ENCODE measurements around the gene RAD18.

The RAD18 gene

GRCh38 chr3:8962226-8962861, 928 bp downstream of the RAD18 start:
- DNase-seq = no peak

GRCh38 chr3:8959668-8960067, 3.6 kb downstream of the RAD18 start:
- no peak for DNase-seq

GRCh38 chr3:8954938-8955763, 8.1 kb downstream of the RAD18 start:
- no peak for DNase-seq

- DNase-seq = no peak
Measured at GRCh38 chr3:8953313-8953712, 10.0 kb downstream of the RAD18 start.

GRCh38 chr3:8952130-8952529, 11.1 kb downstream of the RAD18 start:
- DNase-seq = no peak

- no peak for DNase-seq
Measured at GRCh38 chr3:8945890-8946600, 17.2 kb downstream of the RAD18 start.

- no peak for DNase-seq
Measured at GRCh38 chr3:8942746-8943488, 20.4 kb downstream of the RAD18 start.

GRCh38 chr3:8942115-8942514, 21.2 kb downstream of the RAD18 start:
- DNase-seq = no peak

- DNase-seq = no peak
Measured at GRCh38 chr3:8938021-8938420, 25.3 kb downstream of the RAD18 start.

GRCh38 chr3:8937064-8938020, 25.9 kb downstream of the RAD18 start:
- DNase-seq = no peak

GRCh38 chr3:8932507-8932906, 30.8 kb downstream of the RAD18 start:
- no peak for DNase-seq

GRCh38 chr3:8931342-8931741, 31.9 kb downstream of the RAD18 start:
- no peak for DNase-seq

- no peak for DNase-seq
Measured at GRCh38 chr3:8929860-8930259, 33.4 kb downstream of the RAD18 start.

- DNase-seq = no peak
Measured at GRCh38 chr3:8914491-8914890, 48.8 kb downstream of the RAD18 start.

- DNase-seq = no peak
Measured at GRCh38 chr3:8911781-8912180, 51.5 kb downstream of the RAD18 start.

- no peak for DNase-seq
Measured at GRCh38 chr3:8909160-8909559, 54.1 kb downstream of the RAD18 start.

- no peak for DNase-seq
Measured at GRCh38 chr3:8903191-8903590, 60.1 kb downstream of the RAD18 start.

GRCh38 chr3:8900869-8901268, 62.4 kb downstream of the RAD18 start:
- DNase-seq = no peak

GRCh38 chr3:8899876-8900460, 63.3 kb downstream of the RAD18 start:
- no peak for DNase-seq

GRCh38 chr3:8895829-8896228, 67.4 kb downstream of the RAD18 start:
- no peak for DNase-seq

GRCh38 chr3:8893001-8893400, 70.3 kb downstream of the RAD18 start:
- no peak for DNase-seq

- DNase-seq = no peak
Measured at GRCh38 chr3:8891774-8892173, 71.5 kb downstream of the RAD18 start.

All from DMS79 treated with DMSO at 0.1 percent for 48 hours (cell line).